NCI-H1930 (cell line): ENCODE data around the gene HMGN3.

Experiments used
- DNase-seq, 2 experiments: peaks; one replicate each; lab custom pipeline; 2025; lab: John Stamatoyannopoulos, UW

HMGN3 gene

DNA sequence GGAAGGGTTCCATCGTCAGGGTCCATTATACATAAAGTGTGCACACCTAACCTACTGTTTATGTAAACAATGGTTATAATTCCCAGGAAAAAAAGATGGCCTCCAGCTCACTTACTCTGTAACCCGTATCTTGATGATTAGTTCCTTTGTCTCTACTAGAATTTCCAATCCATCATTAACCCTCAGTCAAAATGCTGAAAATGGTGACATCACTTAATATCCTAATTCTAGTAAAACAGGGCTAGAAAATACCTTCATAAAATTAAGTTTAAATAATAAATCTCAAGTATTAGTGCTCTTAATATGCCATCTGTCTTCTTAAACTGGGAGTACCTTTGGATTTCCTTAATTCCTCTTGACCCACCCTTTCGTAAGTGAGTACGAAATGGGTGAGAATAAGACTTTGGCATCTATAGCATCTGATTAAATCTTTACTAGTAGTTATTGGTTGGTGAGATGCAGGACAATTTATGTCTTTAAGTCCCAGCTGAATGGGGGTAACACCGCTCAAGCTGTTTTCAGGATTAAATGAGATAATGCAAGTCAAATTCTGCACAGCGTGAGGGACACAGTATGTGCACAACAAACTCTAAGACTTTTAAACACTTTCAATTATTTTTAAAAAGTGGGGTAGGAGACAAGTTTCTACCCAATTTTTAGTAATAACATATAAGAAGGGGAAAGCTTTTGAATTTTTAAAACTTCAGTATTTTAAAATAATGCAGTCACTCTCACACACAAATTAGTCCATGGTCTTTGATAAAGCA, 1.6 kb downstream of the HMGN3 start:
- no peak for DNase-seq

DNA sequence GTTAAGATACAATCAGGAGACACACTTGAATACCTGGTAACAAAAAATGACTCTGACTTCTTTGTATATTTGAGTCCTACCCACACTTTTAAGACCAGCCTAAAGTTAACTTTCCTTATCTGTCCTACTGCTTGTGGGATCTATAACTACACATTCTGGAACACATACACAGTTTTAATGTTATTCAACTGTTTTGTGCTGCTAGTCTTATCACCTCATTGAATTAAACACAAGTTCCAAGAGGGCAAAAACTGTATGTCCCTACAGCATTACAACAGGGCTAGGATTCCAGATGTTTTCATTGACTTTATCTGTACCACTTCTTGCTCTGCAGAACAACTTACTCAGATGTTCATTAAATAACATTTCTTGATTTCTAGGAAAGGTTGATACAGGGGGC, 2.8 kb downstream of the HMGN3 start:
- DNase-seq = no peak

DNA sequence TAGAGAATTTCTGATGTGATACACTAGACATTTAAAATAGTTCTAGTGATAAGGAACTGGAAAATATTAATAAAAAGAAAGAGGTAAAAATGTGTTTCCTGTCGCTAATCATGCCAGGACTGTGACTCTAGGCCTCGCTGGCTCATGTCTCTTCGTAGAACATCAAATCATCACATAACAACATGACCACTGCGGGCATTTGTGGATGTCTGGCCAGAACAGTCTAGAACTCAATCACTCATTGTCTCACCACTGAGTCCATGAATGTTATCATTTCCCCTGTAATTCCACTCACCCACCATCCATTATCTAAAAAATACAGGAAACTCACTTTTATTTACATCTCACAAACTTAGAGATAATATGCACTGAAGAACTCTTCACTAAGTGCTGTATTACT, 3.4 kb downstream of the HMGN3 start:
- no peak for DNase-seq

DNA sequence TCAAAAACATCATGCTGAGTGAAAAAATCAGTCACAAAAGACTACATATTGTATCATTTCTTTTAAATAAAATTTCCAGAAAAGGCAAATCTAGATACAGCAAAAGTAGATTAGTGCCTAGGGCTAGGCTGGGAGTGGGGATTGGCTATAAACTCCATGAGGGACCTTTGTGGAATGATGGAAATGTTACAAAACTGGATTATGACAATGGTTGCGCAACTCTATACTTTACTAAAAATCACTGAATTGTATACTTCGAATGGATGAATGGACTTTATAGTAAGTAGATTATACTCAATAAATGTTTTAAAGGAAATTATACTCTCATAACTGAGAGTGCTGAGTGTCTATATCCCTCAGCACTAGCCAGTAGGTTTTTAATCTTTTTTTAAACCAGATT, 4.3 kb downstream of the HMGN3 start:
- no peak for DNase-seq

DNA sequence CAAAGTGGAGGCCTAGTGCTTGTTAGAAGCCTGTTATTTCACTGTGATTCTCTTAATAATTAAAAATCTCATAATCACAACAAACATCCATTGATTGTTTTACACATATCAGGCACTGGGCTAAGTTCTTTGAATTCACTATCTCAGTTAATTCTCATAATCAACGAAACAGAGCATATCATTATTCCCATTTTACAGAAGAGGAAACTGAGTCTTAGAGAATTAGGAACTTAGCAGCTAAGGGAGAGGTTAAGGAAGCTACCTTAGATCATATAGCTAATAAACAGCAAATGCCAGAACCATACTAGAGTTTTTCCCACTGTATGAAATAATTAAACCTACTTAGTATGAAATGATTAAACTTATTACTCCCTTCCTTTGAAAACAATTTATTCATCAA, 7.0 kb downstream of the HMGN3 start:
- no peak for DNase-seq

DNA sequence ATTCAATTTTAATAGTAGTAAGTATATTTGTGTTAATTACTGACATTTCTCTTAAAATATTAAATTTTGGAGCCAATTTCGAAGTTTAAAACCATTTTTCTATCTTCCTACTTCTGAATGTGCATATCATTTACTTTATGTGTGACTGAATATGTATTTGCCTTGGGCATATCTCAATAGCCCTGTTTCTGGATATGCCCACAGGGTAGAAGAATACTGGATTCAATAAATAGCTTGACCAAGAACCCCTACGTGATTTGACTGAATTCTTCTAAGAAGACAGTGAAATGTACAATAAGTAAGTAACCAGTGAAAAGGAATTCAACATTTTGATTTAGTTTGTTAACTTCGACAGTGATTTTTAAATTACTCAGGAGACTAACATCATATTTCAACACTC, 7.8 kb downstream of the HMGN3 start:
- no peak for DNase-seq

DNA sequence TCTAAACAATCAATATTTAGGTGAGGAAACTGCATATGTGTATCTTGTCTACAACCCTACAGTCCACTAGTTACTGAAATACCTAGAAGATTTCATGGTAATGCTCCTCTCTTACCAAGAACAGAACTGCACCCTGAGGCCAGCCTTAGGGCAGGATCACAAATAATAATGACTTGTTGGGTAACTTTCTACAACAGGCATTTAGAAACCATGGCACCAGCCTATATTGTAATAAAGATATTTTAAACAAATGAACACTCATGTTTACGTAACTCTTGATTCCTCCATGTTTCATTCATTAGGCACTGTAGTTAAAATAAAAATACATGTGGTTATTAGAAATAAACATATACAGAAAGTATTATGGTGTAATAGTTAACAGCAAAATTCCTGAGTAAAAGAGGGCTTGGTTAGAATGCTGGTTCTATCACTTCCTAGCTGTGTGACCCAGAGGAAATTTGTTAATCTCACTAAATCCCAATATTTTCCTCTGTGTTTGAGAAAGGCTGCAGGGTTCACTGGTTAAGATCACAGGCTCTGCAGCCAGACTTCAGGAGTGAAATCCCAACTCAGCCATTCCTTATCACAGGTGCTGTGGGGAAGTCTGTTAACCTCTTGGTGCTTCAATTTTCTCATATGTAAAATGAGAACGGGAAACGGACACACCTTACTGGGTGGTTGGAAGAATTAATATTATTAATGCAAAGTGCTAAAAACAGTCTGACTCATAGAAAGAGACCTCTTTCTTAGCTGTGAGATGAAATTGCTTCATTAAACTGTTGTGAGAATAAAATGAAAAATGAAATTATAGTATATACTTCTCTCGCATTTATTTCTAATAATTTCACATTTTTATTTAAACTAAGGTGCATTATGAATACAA, 8.5 kb downstream of the HMGN3 start:
- DNase-seq = no peak

DNA sequence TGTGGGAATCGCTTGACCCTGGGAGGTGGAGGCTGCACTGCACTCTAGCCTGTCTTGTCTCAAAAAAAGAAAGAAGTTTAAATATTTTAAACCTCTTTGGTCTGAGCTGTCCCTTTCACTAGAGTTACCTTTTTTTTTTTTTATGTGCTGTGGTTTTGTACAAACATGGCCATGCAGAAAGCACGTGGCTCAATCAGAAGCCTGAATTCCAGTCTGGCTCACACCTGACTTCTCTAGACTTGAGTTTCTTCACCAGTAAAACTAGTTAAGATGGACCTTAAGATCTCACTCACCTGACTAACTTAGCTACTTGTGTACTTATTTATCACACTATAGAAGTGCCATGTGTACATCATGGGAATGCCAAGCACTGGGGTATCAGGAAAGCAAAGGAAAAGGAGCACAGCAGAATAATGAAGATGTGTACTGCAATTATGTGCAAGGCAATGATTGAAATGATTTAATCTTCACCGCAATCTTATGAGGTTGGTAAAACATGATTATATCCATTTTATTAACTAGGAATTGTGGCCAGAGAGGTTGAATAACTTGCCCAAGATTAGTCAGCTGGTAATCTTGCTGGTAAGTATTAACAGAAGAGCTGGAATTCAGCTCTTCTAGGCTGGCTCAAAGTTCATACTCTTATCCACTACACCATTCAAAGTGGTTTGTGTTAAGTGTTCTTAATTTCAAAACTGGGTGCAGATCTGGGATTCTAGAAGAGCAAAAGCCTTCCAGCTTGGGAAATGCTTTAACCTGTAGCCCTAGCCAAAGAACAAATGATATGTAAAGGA, 10.7 kb downstream of the HMGN3 start:
- no peak for DNase-seq

DNA sequence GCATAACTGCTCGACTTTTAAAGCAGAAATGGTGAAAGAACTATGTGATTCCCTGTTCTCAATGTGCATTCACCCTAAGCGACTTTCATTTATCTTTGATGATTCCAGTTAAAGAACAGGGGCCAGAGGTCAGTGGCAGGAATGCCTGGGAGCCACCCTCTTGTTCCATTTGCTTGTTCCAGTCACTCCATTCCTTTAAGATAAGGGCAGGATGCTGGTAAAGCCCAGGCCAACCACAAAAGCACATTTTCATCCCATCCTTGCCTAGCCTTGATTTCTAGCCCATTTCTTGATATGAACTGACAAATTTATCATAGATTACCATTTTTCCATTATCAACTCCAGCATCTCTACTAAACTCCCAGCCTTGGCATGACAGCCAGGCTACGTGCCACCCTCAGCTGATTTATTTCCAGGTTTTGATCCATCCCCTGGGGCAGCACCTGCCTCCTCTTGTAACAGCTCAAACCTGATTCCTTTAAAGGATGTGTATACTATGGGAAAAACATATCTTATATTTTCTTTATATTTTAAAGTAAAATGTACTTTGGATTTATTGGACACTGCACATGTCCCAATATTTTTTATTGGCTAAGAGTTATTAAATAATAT, 19.2 kb downstream of the HMGN3 start:
- no peak for DNase-seq

DNA sequence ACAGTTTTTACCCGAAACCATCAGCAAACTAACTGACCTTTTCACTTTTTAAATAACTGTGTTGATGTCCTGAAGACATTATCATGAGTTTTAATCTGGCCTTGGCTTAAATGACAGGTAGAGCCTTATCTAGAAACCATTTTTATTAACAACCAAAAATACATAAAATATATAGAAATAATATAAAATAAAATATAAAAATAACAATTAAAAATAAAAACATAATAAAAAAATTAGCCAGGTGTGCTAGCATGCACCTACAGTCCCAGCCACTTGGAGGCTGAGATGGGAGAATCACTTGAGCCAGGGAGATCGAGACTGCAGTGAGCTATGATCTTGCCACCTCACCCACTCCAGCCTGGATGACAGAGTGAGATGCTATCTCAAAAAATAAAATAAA, 21.6 kb downstream of the HMGN3 start:
- DNase-seq = no peak

DNA sequence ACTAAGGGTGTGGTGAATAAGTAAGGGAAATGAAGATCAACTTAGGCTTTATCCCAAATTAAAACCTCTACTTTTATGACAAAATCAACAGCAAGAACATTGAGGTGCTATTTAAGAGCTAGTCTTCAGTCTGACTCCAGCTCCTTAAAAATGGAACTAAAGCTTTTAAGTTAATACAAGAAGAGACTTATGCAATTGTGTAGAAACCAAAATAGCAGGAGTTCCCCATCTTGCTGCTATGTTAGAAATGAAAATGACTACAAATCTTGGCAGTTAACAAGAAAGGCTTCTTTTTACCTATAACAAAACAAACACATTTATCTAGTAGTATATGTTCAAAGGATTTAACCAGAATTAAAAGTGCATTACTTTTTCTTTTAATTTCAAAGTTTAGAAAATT, 25.7 kb downstream of the HMGN3 start:
- no peak for DNase-seq

DNA sequence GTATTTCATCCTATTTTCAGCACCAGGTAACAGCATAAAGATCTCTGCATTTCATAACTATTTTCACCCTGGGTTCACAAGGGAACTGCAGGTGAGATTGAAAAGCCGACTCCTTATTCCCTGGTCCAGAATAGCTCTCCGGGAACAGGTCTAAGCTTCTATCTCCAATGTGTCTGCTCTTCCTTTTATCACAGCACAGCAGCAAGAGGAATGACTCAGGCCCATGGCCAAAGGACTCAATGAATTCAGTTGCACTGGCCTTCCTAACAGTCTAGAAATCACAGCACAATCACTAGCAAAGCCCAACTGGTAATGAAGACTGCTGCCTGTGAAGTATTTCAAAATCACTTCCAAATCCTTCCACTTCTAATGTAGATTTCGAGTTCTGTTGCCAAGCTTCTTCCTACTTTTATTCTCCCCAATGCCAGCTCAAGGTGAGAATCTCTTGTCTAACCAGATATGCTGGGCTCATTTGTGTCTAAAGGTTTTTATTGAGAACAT, 30.7 kb downstream of the HMGN3 start:
- no peak for DNase-seq

DNA sequence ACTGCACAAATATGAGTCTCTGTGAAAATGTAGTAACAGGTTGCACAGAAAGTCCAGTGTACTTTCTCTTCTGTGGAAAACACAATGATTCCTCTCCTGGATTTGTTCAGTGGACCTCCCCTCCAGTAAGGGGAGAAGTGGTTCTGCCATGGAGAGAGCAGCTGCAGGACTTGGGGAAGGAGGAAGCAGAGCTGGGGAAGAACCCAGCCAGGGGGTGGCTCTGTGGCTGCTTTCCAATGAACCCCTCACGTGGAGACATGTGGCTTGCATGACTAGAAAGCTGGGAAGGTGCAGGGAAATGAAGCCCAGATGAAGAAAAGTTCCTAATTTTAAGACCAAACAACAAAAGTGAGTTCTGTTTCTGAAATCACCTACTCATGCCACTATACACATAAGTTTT, 31.9 kb downstream of the HMGN3 start:
- DNase-seq = no peak

DNA sequence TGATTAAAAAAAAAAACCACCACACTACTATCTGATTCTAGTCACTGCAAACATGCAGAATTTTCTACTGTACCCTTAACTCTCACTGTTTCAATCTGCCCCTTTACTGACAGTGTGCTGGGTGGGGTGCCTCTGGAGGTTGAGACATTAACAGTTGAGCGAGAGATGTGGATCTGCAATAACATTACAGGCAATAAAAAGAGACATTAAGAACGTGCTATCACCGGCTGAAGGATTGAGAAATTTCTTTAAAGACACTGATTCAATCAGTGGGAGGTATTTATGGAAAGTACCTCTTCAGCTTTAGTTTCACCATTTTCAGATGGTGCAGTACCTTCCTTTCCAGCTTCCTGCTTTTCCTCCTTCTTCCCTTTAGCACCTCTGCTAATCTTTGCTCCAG, 32.5 kb downstream of the HMGN3 start:
- DNase-seq = no peak

DNA sequence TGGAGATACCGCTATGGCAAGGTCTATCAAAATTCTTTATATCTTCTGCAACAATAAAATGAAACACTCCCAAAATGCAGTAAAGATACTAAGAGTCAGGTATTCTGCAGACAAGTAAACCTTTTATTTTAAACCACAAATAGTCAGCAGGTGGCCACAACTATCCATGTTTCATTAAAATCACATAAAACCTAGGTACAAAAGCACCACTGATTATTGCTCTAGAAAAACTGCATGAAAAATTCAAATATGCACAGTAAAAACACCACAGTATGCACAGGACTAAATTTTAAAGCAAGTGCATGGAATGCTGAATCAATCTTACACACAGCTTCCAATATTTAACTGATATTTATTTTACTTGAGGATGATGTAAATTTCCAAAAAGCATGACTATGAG, 33.3 kb downstream of the HMGN3 start:
- no peak for DNase-seq

DNA sequence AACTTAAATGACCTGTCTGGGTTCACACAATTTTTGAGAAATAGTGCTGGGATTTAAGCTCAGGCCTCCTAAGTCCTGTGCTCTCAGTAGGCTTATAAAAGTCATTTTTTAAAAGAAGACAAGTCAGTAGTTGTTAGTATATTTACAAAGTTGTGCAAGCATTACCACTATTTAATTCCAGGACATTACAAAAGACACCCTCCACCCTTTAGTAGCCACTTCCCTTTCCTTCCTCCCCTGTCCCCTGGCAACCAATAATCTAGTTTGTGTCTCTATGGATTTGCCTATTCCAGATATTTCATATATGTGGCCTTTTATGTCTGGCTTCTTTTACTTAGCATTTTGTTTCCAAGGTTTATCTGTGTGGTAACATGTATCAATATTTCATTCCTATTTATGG, 37.6 kb downstream of the HMGN3 start:
- no peak for DNase-seq

DNA sequence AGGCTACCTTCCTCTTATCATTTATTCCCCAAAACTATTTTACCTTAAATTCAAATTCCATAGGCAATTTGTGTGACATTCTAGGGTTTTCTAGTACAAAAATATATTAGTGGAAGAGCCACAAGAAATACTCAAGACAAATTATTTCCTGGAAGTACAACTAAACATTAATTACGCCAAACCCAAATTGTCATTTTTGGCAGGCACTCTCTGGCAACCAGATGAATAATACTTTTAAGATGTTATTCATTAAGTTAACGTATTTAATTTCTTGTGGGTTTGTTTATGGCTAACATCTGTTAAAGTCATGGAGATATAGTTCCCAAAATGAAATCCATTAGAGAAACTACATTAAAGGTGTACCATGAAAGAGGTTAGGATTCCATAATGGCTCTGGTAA, 40.5 kb downstream of the HMGN3 start:
- DNase-seq = no peak

DNA sequence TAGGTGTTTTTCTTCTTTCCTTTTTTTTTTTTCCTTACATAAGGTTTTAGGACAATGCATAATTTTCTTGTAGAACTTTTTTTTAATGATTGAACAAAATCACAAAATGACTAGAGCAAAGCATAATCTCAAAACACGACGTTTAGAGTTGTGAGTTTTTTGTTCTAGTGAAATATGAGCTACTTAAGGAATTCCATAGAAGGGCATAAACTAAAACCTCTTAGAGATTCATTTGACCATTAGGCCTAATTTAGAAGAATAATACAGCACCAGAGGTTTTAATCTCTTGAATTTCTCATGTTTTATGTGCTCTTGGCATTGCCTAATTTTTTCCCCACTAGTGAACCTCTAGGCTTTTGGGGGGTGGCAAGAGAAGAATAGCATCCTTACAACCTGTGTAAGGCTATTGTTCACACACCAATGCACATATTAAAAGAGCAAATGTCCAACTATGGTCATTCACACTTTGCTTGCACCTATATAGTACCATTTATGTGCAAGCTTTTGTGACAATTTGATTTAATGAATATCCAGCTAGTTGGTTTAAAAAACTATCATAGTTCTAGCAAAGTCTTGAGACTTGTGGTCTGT, 44.6 kb downstream of the HMGN3 start:
- DNase-seq = no peak

DNA sequence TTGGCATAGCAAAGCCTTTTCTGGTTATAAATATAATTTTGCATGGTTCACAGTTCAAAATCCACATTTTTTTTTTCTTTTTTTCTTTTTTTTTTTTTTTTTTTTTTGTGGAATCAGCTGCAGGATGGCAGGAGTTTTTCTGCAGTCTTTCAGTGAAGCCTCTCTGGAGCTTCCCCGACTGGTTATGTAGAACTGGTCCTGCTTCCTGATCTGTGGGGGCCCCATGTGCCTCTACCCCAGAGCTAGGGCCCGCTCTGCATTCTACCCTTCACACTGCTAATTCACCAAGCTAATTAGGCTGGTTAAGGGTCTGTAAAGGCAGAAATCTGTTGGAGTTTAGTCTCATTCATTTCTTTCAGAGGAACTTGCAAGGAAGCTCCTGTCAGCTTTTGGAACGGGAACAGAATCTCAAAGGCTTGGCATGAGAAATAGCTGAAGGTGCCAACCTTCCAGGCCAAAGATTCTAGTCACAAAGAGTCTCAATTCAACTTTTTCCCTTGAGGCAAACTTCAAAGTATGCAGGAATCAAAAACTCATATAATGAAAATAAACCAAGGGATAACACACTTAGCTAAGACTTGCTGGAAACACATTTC, 45.5 kb downstream of the HMGN3 start:
- no peak for DNase-seq

DNA sequence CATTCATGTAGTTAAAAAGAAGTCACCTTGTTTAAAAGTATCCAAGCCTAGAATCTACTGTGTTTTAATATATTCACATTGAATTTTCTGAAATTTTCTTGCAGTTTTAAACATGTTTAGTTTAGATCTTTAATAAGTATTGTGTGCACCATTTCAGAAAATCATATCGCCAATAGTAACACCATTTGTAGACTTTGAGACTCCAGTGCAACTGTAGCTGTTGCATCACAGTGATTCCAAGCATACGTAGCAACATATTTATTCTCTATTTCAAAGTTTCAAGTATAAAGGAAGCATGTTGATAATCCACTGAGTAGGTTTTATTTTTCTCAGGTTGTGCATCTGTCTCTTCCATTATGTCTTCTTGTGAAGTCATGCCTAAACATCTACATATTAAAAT, 46.4 kb downstream of the HMGN3 start:
- DNase-seq = no peak

DNA sequence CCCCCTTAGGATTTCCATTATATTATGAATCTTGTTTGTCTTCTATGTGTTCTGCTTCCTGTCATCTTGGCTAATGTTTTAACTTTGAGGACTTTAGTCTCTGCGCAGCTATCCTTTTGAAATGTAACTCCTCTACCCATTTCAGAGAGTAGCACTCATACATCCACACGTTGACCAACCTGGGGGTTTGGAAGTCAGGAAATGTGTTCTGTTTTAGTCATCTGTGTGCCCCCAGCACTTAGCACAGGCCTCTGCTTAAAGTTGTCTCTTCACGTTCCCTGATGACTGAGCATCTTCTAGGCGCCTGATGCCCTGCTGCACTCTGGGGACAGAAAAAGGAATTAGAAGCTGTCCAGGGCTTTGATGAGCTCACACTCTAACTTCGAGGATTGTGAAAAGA, 47.9 kb downstream of the HMGN3 start:
- no peak for DNase-seq
